Right ventricle myocardium inferior (tissue), 1 donor: ENCODE results near the gene MT1B. TPM values are rescaled to one million over a fixed set of nuclear protein-coding genes. Genes with fewer than 3 reads are reported as not detected.

ENCODE experiments used
- ATAC-seq: fragments of 200-7000 bp; cut with Tn5 transposase; one replicate; pipeline ENCODE4 v1.9.1; 2020; ENCODE audit warnings: mild to moderate bottlenecking, moderate library complexity
- DNase-seq: peaks from one replicate; pipeline ENCODE4 v3.0.0; 2021; ENCODE audit errors: missing footprints
- intact Hi-C: fragments of 100-400 bp; cut with DNase I; formaldehyde crosslinking; loops from one replicate; pipeline ENCODE4 v1.11.0; 2022
- total RNA-seq: library from RNA; stranded (reverse); fragmentation: NEBNext Ultra II Directional; extraction: Animal tissue kit (Norgen Biotek cat#: 25700); gene quantifications from one replicate; pipeline ENCODE4 v1.2.1, GENCODE V29; 2021
- donor health status: DM: no; HTN: yes; CAD: no; lungs with severe emphysema.

MT1B gene
- total RNA-seq, 1 donor from 2014 or later: not detected

- ATAC-seq (no peak), DNase-seq (no peak)
- intact Hi-C loops: no loop called here
Observed at GRCh38 chr16:56697456-56698155, 45.9 kb downstream of the MT1B start.

GRCh38 chr16:56700195-56700594, 48.5 kb downstream of the MT1B start:
- DNase-seq (no peak), ATAC-seq (no peak)
- intact Hi-C loops: no loop called here

GRCh38 chr16:56700631-56701030, 48.9 kb downstream of the MT1B start:
- no peak for ATAC-seq
- DNase-seq: no peak
- intact Hi-C loops: no loop called here

GRCh38 chr16:56701534-56701933, 49.8 kb downstream of the MT1B start:
- DNase-seq (no peak), ATAC-seq (no peak)
- intact Hi-C loops: no loop called here

Other genes starting within 250 kb of the MT1B start
- gene AMFR, start 226.3 kb upstream of the MT1B start, total RNA-seq: 68.9 TPM
- gene NUDT21, start 200.6 kb upstream of the MT1B start, total RNA-seq: 61.9 TPM
- gene OGFOD1, start 200.3 kb upstream of the MT1B start, total RNA-seq: 30.6 TPM
- gene BBS2, start 131.9 kb upstream of the MT1B start, total RNA-seq: 37.7 TPM
- not detected for gene MT4, start 86.8 kb upstream of the MT1B start, total RNA-seq
- gene MT3, start 62.4 kb upstream of the MT1B start, total RNA-seq: 5.9 TPM
- 95.2 TPM for gene MT2A, start 43.3 kb upstream of the MT1B start, total RNA-seq
- 136 TPM for gene MT1E, start 26.1 kb upstream of the MT1B start, total RNA-seq
- 6.7 TPM for gene MT1M, start 19.2 kb upstream of the MT1B start, total RNA-seq
- 2.9 TPM for gene MT1A, start 13.2 kb upstream of the MT1B start, total RNA-seq
- 2.2 TPM for gene MT1F, start 6.1 kb downstream of the MT1B start, total RNA-seq
- not detected for gene MT1G, start 16.2 kb downstream of the MT1B start, total RNA-seq
- not detected for gene MT1H, start 17.9 kb downstream of the MT1B start, total RNA-seq
- 108 TPM for gene MT1X, start 30.6 kb downstream of the MT1B start, total RNA-seq
- gene NUP93, start 78.2 kb downstream of the MT1B start, total RNA-seq: 25.7 TPM
- gene SLC12A3, start 213.3 kb downstream of the MT1B start, total RNA-seq: not detected